ENCODE results near the gene RTN4RL1.

Gene RTN4RL1

DNA sequence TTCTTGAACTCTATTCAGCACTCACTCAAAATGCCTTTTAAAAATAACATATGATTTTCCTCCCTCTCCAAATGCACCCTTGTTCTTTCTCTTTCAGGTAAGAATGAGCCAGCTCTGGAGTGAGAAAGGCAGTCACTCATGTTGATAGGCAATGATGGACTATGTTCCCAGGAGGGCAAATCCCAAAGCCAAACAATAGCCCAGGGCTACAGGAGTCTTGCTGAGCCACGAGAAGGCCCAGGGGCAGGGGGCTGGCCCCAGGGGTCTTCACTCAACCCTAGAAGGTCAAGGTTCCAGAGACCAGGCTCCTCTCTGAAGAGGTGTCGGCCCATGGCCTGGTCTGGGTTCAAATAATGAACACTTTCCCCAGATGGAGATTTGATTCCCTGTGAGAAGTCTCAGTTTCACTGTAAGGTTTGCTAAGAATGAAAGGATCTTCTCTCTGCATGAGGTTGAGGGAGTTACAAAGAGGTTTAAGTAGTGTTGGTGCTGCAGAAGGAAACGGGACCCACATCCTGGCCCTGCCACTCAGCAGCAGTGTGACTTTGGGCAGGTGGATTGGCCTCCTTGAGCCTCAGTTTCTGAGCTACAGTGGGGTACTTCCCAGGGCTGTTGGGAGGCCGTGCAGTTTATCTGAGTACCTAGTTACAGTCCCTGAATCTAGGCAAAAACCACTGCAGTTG is 49.0 kb downstream of the RTN4RL1 start:
- DNase-seq: no peak

GRCh38 chr17:1975573-1975972 is 49.6 kb downstream of the RTN4RL1 start:
- no peak for DNase-seq

- no peak for DNase-seq
Measured at GRCh38 chr17:1972487-1973160, 52.5 kb downstream of the RTN4RL1 start.

GRCh38 chr17:1970843-1971384 is 54.2 kb downstream of the RTN4RL1 start:
- no peak for DNase-seq

DNA sequence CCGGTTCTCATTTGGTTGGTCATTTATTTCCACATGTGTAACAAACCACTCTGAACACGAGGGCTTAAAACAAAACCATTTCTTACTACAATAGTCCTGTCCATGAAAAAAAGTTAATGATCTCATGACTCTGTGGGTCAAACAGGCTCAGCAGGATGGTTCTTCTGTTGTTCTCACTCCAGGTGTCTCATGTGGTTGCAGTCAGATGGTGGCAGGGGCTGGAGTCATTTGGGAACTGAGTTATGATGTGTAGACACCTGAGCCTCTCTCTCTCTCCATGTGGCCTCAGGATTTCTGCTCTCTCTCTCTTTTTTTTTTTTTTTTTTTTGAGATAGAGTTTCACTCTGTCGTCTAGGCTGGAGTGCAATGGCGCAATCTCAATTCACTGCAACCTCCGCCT is 55.4 kb downstream of the RTN4RL1 start:
- DNase-seq: no peak

GRCh38 chr17:1967213-1967612 is 57.9 kb downstream of the RTN4RL1 start:
- DNase-seq: peak; percentile 54

- no peak for DNase-seq
Measured at GRCh38 chr17:1966274-1967086, 58.7 kb downstream of the RTN4RL1 start.

- DNase-seq: no peak
Measured at GRCh38 chr17:1965556-1966273, 59.4 kb downstream of the RTN4RL1 start.

GRCh38 chr17:1963250-1963649 is 61.9 kb downstream of the RTN4RL1 start:
- DNase-seq: no peak

- DNase-seq: no peak
Measured at GRCh38 chr17:1961189-1961588, 63.9 kb downstream of the RTN4RL1 start.

- no peak for DNase-seq
Measured at GRCh38 chr17:1960545-1960912, 64.6 kb downstream of the RTN4RL1 start.

DNA sequence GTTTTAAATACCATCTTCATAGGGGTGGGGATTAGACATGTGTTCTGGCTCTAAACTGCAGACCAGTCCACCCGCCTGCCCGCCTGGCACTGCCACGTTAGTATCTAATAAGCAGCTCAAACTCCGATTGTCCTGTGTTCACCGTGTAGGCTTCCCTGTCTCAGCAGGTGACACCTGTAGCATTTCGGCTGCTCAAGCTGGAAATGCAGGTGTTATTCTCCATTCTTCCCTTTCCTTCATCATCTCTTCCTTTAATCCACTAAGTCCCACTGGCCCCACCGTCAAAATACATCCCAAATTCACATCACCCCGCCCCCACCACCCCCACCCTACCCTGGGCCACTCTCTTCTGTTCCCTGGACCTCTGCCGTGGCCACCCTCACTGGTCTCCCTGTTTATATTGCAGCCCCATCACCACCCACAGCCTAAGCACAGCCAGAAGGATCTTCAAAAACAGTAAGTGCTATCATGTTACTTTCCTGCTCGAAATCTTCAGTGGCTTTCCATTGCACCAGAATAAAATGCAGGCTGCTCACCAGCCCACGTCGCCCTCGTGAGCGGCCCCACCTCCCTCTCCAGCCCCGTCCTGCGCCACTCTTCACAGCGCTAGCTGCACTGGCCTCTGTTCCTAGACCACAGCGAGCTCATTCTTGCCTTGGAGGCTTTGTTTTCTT is 65.1 kb downstream of the RTN4RL1 start:
- DNase-seq: no peak

DNA sequence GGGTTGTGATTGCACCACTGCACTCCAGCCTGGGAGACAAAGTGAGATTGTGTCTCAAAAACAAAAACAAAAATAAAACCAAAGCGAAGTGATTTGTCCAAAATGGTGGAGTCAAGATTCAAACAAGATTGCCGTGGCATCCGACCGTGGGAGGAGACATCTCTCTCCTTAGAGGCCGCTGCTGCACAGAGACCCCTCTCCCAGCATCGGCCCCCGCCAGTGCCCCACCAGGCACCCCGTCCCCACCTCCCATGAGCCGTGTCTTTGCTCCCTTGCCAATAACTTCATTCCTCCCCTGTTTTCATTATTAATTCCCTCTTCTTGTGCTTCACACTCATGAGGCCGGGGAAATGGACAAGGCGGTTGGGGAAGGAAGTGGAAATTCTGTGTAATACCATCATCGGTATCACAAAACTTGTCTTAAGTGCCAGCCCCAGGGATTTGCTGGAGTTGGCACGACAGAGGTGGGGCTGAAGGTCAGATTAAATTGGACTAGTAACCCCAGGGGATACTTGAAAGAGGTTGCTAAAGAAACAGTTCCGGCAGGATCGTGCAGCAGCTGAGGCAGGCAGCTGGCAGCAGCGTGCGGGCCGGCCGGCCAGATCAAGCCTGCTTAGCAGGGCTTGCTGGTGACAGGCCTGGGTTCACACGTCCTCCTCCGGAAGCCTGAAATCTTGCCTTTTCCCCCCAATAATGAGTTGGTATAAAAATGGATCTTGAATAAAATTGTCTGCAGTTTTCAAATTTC is 66.8 kb downstream of the RTN4RL1 start:
- DNase-seq: no peak

GRCh38 chr17:1957037-1957436 is 68.1 kb downstream of the RTN4RL1 start:
- no peak for DNase-seq

DNA sequence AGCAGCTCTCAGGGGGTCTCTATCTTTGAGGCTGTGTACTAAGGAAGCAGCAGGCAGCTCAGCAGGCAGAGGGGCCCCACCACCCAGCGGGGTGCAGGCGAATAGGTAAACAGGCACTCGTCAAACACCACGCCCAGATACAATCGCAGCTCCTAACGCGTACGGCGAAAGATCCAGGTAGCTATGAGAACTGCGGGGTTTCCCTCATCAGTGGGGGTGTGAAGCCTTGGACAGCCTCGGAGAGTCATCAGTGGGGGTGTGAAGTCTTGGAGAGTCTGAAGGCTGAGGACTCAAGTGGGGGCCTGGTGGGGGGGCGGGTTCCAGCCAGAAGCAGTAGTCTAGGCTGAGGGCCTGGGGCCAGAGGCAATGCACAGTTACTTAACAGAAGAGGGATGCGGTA is 69.0 kb downstream of the RTN4RL1 start:
- DNase-seq: no peak

GRCh38 chr17:1953831-1954230 is 71.3 kb downstream of the RTN4RL1 start:
- DNase-seq: no peak

DNA sequence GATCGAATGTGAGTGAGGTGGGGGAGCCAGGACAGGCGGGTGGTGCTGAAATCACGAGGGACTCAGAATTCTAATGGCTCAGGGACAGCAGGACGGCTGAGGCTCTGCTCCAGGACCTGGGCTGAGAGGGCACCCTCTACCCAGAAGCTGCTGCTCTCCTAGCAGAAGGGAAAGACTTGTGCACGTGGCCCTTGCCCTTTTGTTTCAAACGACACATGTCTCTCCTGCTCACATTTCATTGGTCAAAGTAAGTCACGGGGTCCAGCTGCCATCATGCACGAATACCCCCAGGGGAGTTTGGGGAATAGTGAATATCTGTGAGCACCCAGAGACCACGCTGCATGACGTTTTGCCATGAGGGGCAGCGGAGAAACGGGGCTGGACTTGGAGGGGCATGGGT is 73.2 kb downstream of the RTN4RL1 start:
- DNase-seq: no peak

GRCh38 chr17:1949754-1950153 is 75.4 kb downstream of the RTN4RL1 start:
- DNase-seq: no peak

GRCh38 chr17:1948517-1948825 is 76.7 kb downstream of the RTN4RL1 start:
- no peak for DNase-seq

DNA sequence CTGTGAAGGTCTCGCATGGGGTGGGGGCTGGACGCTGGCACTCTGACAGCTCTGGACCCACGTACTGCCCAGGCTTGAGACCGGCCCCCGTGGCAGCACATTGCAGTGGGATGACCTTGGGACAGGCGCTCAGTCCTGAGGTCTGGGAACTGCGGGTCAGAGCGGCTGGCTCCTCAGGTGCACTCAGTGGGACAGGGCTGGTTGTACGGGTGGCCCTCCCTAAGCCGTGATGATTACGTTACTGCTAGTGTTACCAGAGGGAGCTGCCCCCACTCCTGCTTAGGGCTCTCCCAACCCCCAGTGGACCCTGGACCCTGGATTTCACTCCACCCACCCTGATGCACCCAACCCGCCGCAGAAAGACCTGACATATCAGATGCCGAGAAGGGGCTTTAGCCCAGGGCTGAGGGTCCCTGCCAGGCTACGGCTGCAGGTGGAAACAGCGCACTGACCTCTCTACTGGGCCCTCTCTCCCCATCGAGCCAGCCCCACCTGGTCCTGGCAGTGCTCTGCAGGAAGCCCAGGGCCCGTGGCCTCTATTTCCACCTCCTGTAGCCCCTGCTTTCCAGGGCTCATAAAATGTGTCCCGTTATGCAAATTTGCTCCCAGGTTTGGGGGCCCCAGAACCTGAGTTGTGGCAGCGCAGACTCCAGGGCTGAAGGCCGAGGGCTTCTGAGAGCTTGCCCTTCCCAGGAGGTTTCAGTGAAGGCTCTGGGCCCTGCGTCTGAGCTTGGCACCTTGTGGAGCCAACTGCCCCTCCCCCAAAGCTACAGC is 77.2 kb downstream of the RTN4RL1 start:
- no peak for DNase-seq

DNA sequence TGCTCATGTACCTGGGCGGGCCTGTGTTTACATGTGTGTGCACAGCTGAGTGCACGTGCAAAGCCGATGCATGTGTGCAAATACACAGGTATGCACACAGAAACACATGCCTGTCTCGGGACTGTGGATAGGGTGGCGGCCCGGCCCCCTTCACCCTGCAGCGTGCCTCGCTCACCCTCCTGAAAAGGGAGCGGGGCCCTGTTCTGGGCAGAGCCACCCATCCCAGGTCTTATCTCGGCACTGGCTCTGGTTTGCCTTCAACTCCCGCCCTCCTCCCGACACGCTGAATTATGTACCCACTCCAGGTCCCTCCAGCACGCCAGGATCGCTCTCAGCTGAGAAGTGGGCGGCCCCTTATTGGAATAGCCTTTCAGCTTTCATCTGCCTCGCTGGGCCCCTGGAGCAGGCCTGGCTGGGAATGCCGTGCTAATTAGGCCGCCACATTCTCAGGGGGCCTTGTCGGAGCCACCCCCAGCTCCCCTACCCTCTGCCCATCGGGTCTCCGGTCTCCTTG is 77.8 kb downstream of the RTN4RL1 start:
- DNase-seq: no peak
